NCI-H69 (cell line): ENCODE results near the gene AMER3.
"Not testable (repeated sequence)": the region's sequence is repeated elsewhere in the genome, so short reads cannot be mapped to it uniquely, and the experiment has no call there.

Source experiments
- DNase-seq: peaks from one replicate; lab custom pipeline; 2025; lab: John Stamatoyannopoulos, UW

AMER3 gene, protein sequence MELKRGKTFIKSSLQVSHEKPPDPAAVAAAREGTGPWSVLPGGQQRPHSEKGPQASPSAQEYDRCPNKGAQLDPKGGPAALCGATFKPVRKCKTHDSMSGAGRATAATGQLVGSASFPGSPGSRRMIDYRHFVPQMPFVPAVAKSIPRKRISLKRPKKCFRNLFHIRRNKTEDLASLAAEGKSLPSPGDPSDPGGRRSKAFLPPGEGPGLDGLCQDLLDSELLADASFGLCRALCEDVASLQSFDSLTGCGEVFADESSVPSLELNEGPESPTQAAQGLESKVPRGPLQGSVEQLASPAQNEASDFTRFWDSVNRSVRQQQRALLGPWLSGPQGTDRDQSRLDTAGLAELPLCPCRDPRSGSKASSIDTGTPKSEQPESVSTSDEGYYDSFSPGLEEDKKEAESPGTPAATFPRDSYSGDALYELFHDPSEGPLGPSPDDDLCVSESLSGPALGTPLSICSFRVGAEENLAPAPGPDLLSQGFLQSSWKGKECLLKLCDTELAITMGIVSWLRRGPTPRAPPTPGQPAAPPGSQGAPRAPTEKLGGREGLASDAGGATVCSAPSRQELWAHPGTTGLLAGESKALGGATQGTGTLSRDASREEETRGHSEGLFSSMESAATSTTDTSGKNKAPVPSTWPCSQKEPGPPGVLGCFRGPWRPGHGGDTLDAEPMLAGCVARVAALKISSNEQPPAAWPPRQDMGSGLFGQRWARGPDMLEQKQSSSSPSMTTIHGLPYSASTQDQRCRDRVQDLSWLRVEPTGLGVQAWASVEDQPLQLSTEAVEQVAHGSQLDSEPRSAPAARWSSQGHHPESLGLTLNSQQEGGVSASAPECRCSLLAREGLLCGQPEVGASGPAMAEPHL

DNA sequence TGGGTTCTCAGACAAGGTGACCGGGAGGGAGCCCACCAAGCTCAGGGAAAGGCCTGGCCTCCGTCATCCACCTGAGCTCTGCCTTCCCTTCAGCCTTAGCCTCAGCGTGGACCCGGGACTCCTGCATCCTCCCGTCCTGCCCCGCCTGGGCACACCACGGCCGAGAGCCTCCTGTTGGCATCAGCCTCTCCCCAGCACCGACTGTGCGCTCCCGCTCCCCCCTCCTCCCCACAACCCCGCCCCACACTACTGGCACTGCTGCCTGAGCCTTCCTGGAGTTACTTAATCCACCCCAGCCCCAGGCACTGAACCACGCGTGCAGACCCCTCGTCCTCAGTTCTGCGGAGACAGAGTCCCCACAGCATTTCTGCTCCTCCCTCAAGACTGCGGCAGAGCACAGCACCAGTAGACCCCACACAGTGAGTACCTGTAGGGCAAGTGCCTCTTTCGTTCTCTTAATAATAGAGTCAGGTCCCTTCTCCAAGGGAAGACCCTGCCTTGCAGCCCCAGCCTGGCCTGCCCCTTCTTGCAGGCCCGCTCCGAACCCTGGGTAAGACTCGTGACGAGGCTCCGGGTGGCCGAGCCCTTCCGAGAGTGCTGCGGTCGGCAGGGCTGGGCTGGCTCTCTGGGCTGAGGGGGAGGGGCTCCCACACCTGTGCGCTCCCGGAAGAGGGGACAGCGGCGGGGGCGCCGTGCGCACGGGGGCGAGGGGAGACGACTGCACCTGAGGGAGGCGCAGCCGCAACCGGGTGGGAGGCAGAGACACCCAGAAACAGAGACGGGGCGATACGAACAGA, at the start of gene AMER3:
AMER3 (plus strand) TSS at position 285 of the 797 bp plus-strand sequence. CDS start 6,533 bp downstream, outside the sequence.
- DNase-seq: peak; percentile 72

DNA sequence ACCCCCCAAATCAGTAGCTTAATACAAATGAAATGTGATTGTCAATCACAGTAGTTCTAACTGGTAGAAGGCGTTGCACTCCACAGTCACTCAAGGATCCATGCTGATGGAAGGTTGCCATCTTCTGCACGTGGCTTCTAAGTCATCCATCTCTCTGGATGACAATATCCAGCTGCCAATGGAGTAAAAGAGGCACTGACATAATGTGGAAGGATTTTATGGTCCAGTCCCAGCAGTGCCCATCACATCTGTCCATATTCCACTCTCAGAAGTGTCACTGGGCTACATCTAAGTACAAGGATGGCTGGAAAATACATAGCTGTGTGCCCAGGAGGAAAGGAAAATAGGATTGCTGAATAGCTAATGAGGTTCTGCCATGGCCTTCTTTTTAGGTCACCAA, 40.5 kb upstream of the AMER3 start:
- not testable (repeated sequence) for DNase-seq

- peak; percentile 12 for DNase-seq
Observed at GRCh38 chr2:130720036-130720435, 35.3 kb upstream of the AMER3 start.

DNA sequence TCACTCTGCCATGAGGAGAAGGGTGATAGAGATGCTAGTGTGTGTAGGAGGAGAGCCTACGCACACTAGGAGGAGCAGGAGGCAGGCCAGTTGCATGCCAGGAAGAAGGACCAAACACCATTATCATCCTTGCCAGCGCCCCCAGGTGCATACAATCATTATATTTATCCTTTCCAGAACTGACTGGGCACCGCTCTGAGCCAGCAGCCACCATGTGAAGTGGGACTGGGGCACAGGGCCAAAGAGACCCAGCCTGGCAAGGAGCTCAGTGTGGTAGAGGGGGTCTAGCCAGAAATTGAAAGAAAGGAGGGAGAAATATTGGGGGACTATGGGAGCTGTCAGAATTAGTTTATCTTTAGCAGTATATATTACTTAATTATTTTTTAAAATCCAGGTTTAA, 34.8 kb upstream of the AMER3 start:
- DNase-seq: peak; percentile 36

- no peak for DNase-seq
Observed at GRCh38 chr2:130724455-130724854, 30.9 kb upstream of the AMER3 start.

DNA sequence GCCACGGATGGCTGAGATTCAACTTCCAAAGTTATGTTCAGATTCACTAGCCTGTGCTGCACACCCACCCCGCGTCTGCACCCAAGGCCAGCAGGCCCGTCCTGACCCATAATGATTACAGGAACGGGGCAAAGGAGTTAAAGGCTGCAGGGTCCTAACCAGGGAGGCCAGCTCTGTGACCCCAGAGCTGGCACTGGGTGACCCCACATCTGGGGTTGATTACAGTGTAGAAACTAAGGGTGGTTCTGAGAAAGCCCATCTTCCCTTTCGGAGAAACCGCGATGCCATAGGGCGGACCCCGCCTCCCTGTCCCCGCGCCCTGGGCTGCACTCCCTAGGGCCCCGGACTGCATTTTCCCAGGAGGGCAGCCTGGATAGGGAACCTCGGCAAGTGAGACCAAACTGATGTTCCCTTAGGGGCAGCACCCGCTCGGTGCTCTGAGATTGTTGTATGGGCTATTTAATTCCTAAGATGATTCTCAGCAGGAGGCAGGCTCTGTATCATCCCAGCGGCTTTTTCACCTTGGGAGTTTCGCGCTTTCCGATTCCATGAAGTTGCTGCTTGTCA, 28.6 kb upstream of the AMER3 start:
- peak; percentile 32 for DNase-seq

DNA sequence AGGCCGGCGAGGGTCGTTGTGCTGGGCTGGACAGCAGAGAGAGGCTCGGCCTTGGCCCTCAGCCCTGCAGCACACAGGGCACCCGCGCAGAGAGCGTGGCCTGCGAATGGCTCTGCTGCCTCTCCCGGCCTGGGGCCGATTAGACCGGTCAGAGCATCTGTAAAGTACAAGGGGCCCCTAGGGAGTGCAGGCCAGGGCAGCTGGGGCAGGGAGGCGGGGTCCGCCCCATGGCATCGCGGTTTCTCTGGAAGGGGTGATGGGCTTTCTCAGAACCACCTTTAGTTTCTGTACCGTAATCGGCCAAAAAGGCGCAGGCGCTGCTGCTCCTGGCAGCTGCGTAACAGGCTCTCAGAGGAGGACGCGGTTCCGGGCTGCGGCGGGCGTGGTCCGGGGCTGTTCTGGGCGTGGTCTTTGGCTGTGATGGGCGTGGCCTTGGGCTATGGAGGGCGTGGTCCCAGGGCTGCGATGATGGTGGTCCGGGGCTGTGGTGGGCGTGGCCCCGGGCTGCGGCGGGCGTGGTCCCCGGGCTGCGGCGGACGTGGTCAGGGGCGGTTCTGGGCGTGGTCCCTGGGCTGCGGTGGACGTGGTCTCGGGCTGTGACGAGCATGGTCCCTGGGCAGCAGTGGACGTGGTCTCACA, 27.9 kb upstream of the AMER3 start:
- DNase-seq: peak; percentile 83

DNA sequence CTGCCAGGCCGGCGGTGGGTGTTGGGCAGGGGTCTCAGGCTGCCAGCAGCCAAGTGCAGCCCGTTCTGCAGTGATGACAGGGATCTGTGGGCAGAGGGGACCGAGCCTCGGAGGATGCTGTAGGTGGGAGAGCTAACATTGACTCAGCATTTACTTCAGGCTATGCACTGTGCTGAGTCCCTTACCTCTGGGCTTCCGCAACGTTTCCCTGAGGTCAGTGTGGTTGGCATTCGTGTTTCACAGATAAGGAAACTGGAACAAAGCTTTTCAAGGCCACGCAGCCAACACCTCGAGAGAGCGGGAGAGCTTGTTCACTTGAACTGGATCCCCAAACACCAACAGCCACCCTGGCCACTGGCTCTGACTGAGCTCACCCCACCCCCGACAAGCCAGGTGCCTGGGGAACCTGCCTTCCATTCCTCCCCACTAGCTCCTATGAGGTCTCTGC, 27.3 kb upstream of the AMER3 start:
- peak; percentile 43 for DNase-seq

- DNase-seq: peak; percentile 91
Observed at GRCh38 chr2:130728549-130729316, 26.6 kb upstream of the AMER3 start, which contains the start of gene GPR148. Gene GPR148 (plus strand): TSS chr2:130729070. CDS start chr2:130729152, 82 bp downstream.

GRCh38 chr2:130729322-130730299, 25.7 kb upstream of the AMER3 start:
- DNase-seq: peak; percentile 78

GRCh38 chr2:130732257-130732656, 23.1 kb upstream of the AMER3 start:
- DNase-seq: not testable (repeated sequence)

DNA sequence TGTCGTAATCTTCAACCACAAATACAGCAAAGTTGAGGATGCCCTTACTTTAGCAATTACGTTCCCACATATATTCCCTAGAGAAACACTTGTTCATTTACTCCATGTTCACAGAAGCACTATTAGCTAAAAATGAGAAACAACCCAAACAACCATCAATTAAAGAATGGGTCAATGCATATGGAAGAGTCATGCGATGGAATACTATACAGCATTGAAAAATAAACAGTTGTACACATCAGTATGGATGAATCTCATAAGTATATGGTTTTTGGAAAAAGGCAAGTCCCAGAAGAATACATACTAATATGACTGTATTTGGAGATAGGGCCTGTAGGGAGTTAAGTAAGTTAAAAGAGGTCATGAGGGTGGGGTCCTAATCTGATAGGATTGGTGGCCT, 20.1 kb upstream of the AMER3 start:
- DNase-seq: no peak

DNA sequence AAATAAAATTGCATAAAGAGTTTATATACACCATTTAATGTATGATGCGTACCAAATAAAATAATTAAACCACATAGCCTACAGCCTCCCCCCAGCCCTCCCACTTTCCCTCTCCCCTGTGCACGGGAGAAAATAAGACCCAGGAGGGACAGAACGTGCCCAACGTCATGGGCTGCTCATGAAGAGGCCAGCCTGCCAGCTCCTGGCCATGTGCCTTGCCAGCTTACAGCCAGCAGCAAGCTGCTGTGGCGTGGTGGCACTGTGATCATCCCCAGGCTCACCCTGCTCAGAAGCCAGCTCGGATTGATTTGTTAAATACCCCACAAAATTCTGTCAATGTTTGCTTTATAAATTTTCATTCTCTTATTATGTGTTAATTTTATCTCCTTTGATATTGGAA, 18.9 kb upstream of the AMER3 start:
- DNase-seq: no peak

- no peak for DNase-seq
Observed at GRCh38 chr2:130737592-130737991, 17.7 kb upstream of the AMER3 start.

GRCh38 chr2:130740671-130741070, 14.7 kb upstream of the AMER3 start:
- no peak for DNase-seq

- DNase-seq: no peak
Observed at GRCh38 chr2:130743278-130743677, 12.1 kb upstream of the AMER3 start.

- peak; percentile 85 for DNase-seq
Observed at GRCh38 chr2:130744287-130745117, 10.8 kb upstream of the AMER3 start.

DNA sequence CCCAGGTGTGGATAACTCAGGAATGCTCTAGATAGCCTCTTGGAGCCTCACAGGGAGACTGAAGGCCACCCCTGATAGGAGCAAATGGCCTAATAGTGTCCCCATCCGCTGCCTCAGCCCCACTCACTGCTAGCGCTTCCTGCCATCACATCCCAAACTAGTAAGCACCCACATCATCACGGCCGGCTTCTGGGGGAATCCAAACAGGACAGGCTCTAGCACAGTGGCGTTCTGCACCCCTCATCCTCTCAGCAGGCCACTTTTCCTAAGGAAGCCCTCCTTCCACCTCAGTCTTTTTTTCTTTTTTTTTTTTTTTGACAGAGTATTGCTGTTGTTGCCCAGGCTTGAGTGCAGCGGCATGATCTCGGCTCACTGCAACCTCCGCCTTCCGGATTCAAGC, 6.3 kb upstream of the AMER3 start:
- no peak for DNase-seq
